GM12892 (cell line): ENCODE measurements around the gene RICTOR.

Experiments used
- POLR2A ChIP-seq: IDR thresholded peaks from 2 replicates; pipeline ENCODE4 v1.6.1; 2011; ENCODE audit warnings: low read depth, low read length, control low read depth
- POLR2AphosphoS5 ChIP-seq: IDR thresholded peaks from 2 replicates; pipeline ENCODE4 v1.6.1; 2011; ENCODE audit warnings: low read depth, low read length, control low read depth

DNA sequence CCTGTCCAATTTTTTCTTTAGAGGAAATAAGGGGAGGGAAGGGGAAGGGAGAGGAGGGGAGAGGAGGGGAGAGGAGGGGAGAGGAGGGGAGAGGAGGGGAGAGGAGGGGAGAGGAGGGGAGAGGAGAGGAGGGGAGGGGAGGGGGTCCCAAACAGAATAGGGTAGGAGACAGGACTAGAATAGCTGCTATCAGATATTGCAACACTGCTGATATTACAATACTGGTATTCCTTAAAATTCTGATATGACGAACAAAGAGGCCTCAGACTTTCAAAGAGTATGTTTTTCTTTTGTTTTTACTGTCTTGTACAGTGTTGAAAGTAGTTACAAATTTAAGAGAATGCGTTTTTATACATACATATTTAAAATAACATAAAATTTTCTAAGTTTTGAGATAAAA, 67.5 kb downstream of the RICTOR start:
- no peak for TF ChIP-seq POLR2A
- no peak for TF ChIP-seq POLR2AphosphoS5
